T-helper 2 cell treated with Interferon-gamma antibody and Interleukin-4, amounts not matched to agents 100 ng/mL and 5 ng/mL, for 36 hours (primary cell): ENCODE data around the gene CTNNBL1. TPM values are rescaled to one million over a fixed set of nuclear protein-coding genes. Genes with fewer than 3 reads are reported as not detected.
"Not testable (repeated sequence)": the region's sequence is repeated elsewhere in the genome, so short reads cannot be mapped to it uniquely, and the experiment has no call there.

Experiments used
- intact Hi-C: fragments of 100-400 bp; cut with micrococcal nuclease; formaldehyde crosslinking; loops from one replicate; pipeline ENCODE4 v1.15.1; 2023
- total RNA-seq: library from RNA; stranded (reverse); gene quantifications from 2 replicates; pipeline ENCODE4 v1.2.3, GENCODE V29; 2022

The CTNNBL1 gene
- total RNA-seq, 1 donor from 2014 or later, result 74.4 TPM

DNA sequence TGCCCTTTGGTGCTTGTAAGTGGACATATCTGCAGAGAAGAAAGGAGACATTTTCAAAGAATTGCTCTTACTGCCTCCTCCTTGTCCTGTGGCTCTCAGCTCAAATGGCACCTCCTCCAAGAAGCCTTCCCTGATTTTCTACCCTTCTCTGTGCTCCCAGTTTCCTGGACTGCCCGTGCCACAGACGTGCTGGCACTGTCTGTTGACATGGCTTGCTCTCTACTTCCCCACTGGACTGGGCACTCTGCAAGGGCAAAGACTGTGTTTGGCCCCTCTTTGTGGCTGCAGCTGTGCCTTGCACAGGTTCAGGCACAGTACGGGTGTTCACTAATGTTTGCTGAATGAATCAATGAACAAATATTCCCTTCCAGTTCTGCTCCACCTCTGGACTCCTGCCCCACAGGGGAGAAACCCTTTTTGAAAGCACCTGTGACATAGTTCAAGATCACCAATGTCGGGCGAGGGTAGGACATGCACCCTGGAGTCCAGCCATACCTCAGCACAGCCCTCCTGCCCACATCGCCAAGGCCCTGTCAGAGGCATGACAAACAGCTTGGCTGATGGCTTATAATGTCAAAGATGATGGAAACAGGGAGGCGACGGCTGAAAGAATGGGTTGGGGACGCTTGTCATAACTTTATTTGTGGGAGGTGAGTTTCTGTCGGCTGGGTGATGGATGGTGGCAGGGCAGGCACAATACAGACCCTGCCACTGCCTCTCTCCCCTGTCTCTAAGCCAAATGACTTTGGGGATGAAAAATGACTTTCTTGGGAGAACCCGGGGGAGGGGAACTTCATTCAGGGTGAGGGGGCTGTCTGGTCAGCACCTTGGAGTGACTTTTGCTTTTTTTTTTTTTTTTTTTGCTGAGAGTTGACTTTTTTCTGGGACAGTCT is 15.6 kb upstream of the CTNNBL1 start:
- intact Hi-C loops, result no loop called here

DNA sequence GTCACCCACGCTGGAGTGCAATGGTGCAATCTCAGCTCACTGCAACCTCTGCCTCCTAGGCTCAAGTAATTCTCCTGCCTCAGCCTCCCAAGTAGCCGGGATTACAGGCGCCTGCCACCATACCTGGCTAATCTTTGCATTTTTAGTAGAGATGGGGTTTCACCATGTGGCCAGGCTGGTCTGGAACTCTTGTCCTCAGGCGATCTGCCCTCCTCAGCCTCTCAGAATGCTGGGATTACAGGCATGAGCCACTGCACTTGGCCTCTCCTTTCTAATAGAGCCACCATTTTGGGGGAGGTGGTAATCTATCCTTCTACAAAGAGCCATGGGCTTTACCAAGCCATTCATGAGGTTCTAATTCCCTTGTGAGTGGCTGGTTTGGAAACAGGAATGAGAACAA is 14.1 kb upstream of the CTNNBL1 start:
- intact Hi-C loops, result not testable (repeated sequence)

DNA sequence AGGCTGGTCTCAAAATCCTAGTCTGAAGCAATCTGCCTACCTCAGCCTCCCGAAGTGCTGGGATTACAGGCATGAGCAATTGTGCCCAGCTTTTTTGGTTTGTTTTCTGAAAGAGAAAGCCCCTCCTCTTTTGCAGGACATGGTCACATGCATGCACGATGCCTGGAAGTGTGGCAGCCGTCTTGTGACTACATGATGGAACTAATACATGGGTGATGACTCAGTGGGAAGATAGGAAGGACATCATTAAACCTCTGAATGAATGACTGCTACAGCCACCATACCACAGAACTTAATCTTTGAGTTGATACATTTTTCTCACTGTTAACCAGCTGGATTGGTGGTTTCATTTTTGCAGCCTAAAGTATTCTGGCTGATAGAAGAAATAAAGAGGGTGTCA is 13.4 kb upstream of the CTNNBL1 start:
- intact Hi-C loops, result no loop called here

DNA sequence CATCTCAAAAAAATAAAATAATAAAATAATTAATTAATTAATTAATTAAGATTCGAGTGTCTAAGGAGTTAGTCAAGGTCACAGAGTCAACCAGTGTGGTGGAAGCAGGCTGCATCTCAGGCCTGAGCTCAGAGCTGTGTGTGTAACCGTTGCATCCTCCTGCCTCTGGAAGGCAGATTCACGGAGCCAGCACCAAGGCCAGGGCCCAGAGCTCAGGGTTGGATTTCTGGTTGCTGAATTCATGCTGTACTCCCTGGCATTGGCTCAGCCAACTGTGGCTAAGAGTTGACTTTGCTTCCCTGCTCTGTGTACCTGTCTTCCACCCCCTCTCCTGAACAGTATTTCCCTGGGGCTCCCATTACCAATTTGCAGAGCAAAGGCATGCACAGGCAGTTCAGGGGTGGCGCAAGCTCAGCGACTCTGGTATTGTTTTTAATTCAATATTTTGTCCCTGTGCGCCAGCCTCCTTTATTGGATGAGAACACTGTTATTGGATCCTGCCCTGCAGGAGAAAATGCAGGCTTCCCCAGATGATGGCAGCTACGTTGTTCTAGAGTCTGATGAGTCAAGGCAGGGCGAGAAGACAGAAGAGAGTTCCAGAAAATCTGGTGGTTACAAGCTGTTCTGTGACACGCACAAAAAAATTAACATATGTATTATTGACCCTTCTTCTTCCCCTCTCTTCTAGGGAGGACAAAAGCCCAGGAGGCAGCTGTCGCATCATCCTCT is 12.3 kb upstream of the CTNNBL1 start:
- intact Hi-C loops, result no loop called here

- intact Hi-C loops, result not testable (repeated sequence)
Measured at GRCh38 chr20:37683146-37683545, 10.7 kb upstream of the CTNNBL1 start.

GRCh38 chr20:37686762-37687477 is 6.9 kb upstream of the CTNNBL1 start:
- intact Hi-C loops, result no loop called here

DNA sequence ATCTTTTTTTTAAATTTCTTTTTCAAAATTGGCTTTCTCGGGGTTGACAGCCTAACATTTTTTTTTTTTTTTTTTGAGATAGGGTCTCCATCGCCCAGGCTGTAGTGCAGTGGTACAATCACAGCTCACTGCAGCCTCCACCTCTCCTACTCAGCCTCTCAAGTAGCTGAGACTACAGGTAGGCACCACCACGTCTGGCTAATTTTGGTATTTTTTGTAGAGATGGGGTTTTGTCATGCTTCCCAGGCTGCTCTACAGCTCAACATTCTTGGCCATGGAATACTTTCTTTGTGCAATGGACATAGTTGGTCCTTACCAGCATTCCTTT is 6.4 kb upstream of the CTNNBL1 start:
- intact Hi-C loops, result no loop called here

DNA sequence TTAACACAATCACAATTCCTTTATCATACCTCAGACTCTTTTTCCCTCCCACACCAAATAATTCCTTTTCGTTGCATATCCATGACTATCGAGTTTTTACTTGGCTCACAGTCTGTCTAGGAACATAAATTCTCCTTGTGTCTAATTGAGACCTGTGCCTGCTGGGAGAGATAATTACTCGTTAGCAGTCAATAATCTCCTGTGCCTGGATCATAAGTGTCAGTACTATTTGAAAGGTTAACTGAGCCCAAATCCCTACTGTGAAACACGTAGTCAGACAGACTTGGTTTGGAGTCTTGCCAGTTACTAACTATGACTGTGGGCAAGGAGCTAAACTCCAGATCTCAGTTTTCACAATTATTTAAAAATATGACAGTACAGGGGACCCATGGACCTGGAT is 5.7 kb upstream of the CTNNBL1 start:
- intact Hi-C loops, result no loop called here

DNA sequence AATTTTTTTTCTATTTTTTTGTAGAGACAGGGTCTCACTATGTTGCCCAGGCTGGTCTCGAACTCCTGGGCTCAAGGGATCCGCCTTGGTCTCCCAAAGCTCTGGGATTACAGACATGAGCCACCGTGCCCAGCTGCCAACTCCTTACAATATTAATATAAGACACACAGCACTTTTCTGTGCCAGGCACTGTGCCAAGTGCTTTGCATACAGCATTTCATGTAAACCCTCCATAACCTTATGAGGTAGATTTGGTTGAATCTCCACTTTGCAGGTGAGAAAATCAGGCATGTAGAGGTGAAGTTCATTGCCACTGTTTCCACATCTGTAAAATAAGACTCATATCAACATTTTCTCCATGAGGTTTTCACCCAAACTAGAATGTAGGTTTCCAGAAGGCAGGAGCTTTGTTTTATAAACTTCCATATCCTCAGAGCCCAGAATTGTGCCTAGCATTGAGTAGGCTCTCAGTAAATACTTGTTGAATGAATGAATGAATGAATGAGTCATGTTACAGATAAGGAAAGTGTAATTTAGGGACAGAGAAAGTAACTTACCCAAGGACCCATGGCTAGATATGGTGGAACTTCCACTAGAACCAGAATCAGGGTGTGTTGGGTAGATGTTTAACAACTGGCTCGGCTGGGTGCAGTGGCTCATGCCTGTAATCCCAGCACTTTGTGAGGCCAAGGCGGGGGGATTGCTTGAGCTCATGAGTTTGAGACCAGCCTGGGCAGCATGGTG is 3.0 kb upstream of the CTNNBL1 start:
- intact Hi-C loops, result loop anchor here (5.0 kb wide), 2 partner anchors 163 to 342 kb away; partner anchors contain the start of genes BLCAP, RPRD1B and TTI1

DNA sequence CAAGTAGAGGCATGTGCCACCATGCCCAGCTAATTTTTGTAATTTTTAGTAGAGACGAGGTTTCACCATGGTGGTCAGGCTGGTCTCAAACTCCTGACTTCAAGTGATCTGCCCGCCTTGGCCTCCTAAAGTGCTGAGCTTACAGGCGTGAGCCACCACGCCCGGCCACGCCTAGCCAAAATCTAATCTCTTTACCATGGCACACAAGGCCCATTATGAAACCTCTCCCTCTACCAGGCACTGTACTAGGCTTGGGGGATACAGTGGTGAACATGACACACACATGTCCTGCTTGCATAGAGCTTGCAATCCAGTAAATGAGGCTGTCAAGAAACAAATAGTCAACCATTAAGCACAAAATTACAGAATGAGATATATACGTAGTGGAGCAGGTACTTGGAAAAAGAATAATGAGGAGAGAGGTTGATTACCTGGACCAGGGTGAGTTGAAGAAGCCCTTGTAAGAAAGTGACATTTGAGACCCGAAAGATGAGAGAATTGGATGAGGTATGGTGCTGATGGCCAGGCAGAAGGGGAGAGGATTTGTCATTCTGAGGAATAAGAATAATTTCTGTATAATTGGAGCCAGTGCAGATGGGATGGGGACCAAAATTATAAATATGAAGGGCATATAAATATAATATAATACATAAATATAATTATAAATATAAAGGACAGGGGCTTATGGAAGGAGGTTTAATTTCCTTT is 1.2 kb upstream of the CTNNBL1 start:
- intact Hi-C loops, result loop anchor here (5.0 kb wide), 2 partner anchors 165 to 340 kb away; partner anchors contain the start of genes BLCAP, RPRD1B and TTI1

- intact Hi-C loops, result loop anchor here (5.0 kb wide), 2 partner anchors 166 to 339 kb away; partner anchors contain the start of genes BLCAP, RPRD1B and TTI1
Measured at GRCh38 chr20:37693242-37693634, 592 bp upstream of the CTNNBL1 start.

DNA sequence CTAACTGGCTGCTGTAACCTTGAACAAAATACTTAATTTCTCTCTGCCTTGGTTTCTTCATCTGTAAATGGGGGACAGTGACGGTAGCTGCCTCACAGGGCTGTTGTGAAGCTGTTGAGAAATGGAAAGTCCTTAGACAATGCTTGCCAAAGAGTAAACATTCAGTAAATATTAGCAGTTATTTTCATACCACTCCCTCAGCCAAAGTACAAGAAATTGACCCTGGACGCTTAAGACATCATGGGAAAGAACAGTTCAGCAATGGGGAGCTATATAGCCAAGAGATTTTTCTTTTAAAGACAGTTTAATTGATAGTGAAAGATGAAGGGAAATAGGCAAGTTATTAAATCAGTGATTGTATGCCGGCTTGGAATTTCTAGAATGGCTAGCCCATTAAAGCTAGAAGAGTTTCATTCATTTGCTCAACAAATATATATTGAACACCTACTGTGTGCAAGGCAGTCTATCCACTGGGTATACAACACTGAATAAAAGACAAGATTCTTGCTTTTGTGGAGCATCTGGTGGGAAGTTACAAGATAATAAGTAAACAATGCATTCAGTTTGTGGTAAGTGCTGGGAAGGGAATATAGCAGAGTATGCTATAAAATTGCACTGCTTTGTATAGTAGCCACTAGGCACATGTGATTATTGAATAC is 2.0 kb downstream of the CTNNBL1 start:
- intact Hi-C loops, result no loop called here

DNA sequence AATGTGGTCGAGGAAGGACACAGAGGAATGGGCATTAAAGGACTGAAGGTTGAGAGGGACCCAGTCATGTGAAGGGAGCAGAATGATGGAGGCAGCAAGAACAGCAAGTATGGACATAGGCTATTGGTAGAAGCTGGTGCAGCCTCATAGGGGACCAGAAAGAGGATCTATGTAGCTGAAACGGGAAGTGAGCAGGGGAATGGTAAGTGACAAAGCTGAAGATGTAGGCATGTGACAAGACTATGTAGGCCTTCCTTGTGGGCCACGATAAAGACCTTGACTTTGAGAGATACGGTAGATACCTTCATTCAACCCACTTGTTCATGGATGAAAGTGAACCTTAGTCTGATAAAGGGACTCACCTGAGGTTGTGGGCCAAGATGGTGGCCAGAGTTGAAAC is 3.5 kb downstream of the CTNNBL1 start:
- intact Hi-C loops, result no loop called here

DNA sequence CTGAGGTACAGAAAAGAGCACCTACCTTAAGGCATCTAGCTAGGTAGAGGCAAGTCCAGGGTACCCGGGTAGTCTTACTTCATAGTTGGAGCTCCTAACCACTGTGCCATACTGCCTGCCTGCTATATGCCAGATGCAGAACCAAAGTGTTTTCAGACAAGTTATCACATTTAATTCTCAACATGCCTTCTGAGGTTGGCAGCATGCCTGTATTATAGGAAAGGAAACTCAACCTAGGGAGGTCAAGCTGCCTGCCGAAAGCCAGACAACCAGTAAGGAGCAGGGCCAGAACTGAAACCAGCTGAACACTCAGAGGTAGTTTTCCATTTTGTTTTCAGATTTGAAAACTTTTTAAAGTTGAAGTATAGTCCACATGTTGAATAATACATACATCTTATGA is 5.4 kb downstream of the CTNNBL1 start:
- intact Hi-C loops, result no loop called here

- intact Hi-C loops, result no loop called here
Measured at GRCh38 chr20:37700301-37700700, 6.5 kb downstream of the CTNNBL1 start.

GRCh38 chr20:37701676-37702075 is 7.8 kb downstream of the CTNNBL1 start:
- intact Hi-C loops, result not testable (repeated sequence)

DNA sequence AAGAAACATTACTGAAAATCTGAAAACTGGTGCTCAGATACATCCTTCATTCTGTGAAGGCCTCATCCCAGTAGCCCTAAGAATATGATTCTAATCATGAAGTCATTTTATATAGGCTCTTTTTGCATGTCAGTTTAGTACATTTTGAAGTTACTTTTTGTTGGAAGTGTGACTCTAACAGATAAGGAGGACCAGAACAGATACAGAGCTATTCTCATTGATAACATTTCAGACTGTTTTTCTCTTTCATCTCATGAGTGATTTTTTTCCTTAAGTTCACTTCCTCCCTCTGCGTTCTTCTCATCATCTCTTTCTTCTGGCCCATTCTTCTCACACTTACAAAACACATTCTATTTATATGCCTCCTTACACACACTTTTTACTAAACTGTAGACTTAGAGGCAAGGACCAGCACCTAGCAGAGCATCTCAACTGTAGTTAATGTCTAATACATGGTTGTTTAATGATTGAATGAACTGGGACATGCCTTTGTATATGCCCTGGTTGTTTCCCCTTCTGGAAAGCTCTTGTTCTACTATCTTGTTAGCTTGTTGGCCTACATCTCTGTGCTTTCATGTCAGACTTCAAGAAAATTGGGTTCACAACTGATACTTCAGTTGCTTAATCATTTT is 8.7 kb downstream of the CTNNBL1 start:
- intact Hi-C loops, result no loop called here

GRCh38 chr20:37703035-37703845 is 9.4 kb downstream of the CTNNBL1 start:
- intact Hi-C loops, result no loop called here

- intact Hi-C loops, result no loop called here
Measured at GRCh38 chr20:37704955-37705354, 11.1 kb downstream of the CTNNBL1 start.
